Activated T-cell treated with anti-CD3 and anti-CD28 coated beads for 24 hours (primary cell): ENCODE measurements around the gene ESYT1.

Experiments used
- DNase-seq: peaks from one replicate; pipeline ENCODE4 v3.0.0-alpha.2; 2020; ENCODE audit warnings: low read depth

The ESYT1 gene

DNA sequence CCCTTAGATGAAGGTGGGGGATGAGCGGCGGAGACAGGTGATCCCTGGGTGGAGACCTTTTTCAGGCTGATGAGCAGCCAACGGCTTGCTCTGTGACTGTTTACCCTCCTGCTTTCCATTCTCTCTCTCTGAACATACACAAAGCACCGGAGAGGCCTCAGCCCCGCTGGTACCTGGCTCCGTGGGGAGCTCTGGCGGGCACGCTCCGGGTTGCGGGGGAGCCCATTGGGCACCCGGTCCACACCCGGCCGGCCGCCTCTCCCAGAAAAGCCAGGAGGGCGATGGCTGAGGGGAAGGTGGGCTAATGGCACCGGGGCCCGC, 60.7 kb downstream of the ESYT1 start:
- no peak for DNase-seq

DNA sequence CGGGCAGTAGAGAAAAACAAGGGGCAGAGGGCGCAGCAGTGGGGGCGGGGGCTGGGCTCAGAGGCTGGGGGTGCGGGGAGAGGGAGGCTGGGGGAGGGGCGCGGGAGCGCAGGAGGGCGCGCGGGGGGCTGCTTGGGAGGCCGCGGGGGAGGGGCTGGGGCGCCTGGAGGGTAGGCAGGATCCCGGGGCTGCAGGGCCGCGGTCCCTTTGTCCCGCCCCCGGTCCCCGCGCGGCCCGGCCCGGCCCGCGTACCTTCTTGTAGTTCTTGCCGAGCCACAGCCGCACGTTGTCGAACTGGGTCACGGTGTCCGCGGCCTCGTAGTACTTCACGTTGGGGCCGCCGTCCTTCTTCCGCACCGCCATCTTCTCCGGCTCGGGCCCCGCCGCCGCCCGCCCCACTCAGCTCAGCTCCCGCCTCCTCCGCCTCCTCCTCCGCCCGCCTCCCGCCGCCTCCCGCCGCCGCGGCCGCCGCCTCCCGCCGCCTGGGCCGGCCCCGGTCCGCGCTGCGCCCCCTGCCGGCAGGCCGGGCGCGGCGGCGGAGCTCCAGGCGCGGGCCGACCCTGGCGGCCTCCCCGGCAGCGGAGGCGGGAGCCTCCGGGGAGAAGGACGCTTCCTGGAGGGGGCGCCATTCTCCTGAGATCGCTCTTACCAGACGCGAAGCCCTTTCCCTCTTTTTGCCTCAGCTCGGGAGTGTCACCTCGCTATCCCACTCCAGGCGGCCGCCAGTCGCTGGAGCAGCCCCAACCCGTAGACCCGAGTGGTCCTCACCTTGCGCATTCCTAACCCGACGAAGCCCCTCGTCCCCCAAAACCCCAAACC, 61.2 kb downstream of the ESYT1 start, which contains the start of gene SMARCC2:
SMARCC2 (minus strand) TSS at position 385 of the 819 bp plus-strand sequence; CDS start at position 363, 22 bp downstream.
- DNase-seq, result peak; percentile 78

DNA sequence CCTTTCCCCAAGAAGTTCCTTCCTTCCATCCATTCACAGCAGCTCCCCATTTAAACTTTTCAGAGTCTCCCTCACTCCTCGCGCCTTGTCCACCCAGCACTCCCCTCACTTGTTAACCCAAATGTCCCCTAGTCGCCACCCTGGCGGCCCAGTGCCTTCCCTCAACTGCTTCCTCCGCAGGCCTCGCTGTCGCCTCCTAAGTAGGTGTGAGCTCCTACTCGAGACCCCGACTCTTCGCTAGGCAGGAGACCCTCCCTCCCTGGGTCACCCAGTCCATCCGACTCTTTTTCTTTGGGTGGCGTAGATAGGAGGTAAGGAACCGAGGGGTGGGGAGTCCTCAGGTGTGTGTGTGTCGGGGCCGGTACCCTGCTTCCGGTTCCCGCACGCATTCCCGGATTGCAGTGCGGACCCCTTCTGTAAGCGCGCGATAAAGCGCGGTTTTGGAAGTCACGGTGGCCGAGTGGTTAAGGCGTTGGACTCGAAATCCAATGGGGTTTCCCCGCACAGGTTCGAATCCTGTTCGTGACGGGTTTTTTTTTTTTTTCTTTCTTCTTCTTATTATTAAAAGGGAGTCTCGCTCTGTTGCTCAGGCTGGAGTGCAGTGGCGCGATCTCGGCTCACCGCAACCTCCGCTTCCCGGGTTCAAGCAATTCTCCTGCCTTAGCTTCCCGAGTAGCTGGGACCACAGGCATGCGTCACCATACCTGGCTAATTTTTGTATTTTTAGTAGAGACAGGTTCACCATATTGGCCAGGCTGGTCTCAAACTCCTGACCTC, 62.0 kb downstream of the ESYT1 start:
- DNase-seq, result peak; percentile 92

DNA sequence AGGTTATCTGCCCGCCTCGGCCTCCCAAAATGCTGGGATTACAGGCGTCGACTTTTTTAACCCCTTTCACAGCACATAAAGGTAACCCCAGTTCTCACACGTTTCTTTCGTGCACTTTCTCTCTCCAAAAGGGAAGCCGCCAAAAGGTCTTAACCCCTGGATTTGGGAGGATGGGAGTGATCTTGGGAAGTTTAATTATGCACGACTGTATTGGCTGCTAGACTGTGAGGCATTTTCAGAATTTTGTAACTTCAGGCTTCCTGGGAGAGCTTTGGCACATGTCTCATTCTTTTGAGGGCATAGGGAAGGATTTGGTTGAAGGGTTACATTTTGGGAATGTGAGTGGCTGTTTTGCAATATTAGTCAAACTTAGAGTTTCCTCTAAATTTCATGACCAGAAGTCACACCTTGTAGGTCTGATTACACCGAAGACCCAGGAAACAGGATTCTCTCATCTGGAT, 62.7 kb downstream of the ESYT1 start:
- DNase-seq, result no peak

DNA sequence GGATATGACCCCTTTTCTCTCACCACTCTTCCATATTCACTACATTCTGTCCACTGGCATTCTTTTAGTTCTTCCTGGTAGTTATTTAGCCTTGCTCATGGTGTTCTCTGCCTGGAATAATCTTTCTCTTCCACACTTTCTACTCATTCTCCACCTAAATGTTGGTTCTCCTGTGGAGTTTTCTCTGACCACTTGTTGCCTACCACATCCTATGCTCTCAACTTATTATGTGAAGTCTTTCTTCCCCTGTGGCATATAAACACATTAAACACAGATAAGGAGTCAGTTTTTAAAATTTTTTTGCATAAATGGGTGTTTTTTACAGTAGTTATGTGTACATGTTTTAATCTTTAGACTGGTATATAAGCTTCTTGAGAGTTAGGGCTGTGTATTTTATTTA, 64.5 kb downstream of the ESYT1 start:
- DNase-seq, result no peak

DNA sequence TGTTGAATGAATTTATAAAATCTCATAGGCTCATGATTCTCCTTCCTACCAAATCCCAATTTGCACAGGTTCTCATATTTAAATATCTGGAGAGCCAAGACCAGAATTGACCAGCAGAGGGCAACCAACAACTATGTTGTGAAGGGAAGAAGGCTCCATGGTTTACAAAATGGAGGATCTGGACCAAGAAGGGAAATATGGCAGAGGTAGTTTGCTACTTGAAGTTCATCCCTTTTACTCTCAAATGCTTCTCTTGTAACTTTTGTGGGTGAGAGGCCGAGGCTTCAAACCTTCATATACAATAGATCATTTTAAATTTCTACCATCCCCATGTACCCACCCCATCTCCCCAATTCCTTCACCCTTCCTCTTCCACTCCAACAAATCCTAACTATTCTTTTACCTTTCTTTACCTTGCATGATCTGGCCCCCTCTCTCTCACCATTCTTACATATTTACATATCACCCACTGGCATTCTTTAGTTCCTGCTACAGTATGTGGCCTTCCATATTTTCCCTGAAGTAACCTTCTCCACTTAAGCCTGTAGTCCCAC, 65.0 kb downstream of the ESYT1 start:
- DNase-seq, result peak; percentile 72
